Dedifferentiated amniotic fluid mesenchymal stem cell (primary cell): ENCODE measurements around the gene C22orf39.

Experiments
- DNase-seq: peaks from one replicate; pipeline ENCODE4 v3.0.0-alpha.2; 2016; ENCODE audit errors: extremely low spot score

The C22orf39 gene

DNA sequence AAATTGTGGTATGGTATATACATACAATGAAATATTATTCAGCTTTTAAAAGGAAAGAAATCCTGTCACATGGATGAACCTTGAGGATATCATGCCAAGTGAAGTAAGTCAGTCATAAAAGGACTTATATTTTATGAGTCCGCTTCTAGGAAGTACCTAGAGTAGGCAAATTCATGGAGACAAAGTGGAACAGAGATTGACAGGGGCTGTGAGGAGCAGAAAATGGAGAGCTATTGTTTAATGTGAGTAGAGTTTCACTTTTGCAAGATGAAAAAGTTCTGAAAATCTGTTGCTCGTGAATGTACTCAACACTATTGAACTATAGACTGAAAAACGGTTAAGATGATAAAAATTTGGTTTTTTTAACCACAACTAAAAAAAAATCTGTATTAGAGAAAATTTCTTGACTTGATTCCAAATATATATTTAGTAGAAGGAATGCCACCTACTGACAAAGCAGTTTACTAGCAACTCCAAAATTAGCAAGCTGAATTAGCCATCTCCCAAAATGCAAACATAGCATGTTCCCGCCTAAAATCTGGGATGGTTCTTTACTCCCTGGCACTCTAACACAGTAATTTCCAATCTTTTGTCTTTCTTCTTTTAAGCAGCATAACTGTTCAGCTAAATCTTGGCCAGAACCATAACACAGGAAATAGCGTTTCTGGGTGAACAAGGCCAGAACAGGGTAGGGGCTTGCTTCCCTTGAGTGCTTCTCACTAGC is 30.0 kb upstream of the C22orf39 start:
- no peak for DNase-seq

DNA sequence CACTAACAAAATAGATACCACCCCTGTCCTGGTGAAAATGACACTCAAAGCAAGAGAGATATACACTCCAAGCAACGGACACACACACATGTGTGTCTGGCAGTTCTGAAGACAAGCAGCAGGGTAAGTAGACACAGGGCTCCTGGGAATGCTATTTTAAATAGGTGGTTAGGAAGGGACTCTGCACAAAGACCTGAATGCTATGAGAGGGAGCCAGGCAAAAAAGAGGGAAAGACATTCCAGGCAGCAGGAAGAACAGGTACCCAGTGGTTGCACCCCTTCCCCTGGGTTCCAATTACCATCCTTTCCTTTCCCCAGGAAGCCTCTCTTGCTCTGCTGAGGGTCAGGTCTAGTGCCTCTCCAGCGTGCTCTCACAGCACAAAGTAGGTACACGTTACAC is 28.5 kb upstream of the C22orf39 start:
- DNase-seq, result no peak

DNA sequence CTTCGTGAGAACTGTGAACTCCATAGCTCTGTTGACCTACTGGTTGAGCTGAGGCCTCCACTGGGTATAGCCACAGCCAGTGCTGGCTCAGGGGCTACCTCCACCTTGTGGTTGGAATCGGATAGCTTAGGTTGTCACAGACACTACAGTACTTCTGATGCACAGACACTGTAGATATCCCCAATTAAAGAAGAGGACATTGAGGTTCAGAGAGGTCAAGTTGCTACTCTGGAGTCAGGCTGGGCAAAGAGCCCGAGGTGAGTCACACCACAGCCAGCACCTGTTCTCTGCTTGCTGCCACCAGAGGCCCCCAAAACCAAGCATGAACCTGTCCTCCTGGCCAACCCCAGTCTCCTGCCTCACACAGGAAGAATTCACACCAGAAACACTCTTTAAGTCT is 26.1 kb upstream of the C22orf39 start:
- no peak for DNase-seq

DNA sequence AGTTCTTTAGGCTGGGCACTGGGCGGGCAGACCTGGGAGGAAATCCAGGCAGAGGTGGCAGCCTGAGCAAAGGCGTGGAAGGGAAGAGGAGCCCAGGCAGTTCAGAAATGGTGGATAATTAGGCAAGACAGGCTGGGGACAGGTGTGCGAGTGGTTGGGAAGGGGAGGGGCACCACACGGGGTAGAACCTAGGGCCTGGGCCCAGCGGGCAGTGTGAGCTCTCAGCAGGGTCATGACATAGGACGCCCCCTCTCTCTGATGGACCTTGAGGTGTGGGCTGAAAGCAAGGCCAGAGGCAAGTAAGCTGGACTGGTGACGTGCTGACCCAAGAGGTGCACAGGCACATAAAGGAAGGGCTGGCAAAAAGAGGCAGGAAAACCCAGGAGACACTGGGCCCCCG is 24.7 kb upstream of the C22orf39 start:
- no peak for DNase-seq

DNA sequence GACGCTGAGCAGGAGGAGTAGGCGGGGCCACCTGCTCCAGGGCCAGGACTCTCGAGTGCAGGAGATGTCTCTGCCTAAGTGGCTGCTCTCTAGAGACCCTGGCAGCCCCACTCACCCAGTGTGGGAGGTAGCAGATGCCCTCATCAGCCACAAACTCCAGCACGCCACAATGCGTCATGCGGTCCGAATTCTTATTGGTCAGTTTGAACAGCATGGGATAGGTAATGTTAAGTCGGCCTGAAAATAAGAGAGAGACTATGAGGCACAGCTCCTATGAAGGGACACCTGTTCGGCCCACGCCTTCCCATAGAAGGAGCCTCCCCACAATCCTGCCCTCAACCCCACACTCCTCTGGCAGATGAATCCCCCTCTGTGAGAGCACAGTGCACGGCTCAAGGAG is 24.1 kb upstream of the C22orf39 start:
- no peak for DNase-seq

DNA sequence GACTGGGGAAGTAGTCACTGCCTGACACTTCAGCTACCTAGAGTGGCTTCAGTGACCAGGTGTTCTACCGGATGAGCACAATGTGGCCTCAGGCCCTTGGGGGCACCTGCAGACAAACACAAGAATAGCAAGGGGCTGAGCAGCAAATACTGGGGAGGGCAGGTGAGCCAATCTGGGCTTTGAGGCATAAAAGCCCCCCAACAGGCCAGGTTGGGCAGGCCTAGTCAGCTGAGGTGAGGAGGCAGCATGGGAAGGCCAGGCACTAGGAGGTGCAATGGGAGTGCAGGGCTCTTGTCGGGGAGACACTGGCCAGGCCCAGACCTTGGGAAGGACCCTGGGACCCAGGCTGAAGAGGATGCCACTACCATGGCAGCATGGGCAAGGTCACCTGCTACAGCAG is 22.5 kb upstream of the C22orf39 start:
- no peak for DNase-seq

DNA sequence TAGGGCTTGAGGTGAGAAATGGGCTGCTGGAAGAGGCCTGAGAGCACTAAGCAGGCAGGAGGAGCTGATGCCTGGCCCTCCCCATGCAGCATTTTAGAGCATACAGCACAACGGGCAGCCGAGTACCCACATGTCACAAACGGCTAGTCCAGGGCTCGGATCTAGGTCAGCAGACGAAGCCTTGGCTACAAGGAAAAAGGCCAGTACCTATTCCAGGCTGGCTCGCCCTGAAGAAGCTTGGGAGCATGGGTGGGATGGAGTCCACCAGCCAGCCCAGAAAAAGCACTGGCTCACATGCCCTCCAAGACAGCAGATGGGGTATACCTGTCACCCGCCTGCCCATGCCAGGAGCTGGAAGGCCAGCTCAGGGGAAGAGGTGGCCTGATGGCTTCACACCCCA is 21.9 kb upstream of the C22orf39 start:
- DNase-seq, result no peak

DNA sequence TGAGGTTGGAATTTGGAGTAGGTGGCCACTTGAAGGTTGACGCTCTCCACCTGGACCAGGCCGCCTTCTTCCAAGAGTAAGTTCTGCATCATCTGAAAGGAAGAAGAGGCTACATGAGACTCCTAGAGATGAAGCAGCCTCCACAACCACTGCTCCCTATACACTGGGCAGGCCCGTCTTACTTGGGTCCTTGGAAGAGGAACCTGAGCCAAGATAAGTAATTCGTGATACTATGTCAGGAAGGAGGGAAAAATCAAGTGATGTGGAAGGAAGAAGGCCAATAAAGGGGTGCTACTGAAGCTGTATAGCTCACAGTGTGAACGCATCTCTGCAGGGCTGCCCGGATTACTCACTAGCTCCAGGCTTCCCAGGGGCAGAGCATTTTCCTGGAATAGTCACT is 20.4 kb upstream of the C22orf39 start:
- no peak for DNase-seq

DNA sequence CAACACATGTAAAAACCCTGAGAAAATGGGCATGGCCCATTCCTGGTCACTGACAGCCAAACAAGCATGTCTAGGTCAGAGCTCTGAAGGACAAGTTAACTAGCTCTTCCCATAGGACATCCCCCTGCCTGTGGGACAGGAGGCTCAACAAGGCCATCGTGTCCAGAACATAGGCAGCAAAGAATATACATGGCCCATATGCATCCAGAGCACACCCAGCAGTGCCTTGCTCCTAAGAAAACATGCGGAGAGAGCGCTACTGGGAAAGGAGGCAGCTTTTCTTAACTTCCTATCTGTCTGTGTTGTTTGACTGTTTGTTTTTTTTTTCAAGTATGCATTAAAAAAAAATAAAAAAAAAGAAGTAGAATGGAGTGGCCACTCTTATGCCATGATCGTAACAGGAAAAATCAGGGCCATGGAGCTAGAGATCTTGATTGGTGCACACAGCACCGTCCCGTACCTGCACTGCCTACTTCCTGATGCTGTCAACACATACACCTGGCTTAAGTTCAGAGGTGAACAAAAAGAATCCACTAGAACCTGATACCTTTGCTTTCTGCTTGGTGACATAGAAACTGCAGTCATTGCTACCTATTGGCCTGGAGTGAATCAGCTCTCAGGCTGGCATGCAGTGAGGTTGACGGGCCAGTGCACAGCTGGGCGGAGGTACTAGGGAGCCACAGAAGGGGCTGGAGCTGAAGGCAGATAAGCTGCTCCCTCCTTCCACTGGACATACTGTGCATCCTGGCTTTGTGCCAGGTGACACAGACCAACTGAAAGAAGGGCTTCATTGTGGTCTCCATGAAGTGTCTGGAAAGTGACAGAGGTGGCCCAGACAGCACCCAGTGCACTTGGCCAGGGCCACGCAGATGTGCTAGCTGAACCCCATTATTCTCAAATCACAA is 19.6 kb upstream of the C22orf39 start:
- DNase-seq, result no peak

DNA sequence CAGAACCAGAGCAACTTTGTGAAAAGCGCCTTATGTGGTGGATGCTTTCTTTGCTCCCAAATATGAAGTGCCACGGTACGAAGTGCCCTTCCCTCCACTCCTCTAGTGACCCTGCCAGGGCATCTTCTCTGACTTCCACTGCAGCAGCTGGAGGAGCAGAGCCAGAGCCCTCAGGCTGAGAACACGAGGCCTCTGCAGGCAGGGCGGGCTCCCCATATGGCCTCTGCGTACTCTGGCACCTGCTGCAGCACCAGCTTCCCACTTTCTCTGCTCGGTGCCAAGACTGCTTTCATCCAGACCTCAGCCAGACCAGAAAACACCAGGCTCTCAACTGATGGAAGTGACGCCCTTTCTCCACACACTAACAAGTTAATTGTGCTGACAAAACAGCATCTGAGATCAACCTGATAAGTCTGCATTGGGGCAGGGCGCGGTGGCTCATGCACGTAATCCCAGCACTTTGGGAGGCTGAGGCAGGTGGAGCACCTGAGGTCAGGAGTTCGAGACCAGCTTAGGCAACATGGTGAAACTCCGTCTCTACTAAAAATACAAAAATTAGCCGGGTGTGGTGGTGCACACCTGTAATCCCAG is 18.7 kb upstream of the C22orf39 start:
- DNase-seq, result no peak

DNA sequence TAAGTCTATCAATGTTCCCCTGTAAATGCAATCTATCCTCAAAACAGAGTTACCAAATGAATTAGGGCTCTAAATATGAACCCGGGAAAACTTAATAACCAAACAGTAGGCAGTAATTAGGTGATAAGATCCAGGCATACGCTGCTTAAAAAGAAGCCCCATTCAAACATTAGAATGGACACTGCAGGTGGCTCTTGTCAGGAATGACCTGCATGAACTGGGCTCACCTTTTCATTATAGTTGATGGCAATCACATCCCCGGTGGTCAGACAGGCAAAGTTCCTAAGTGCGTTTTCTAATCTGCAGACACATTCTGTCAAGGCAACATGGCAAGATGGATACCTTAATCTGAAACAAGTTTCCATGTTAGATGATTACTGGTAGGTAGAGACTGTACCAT is 17.5 kb upstream of the C22orf39 start:
- DNase-seq, result no peak

DNA sequence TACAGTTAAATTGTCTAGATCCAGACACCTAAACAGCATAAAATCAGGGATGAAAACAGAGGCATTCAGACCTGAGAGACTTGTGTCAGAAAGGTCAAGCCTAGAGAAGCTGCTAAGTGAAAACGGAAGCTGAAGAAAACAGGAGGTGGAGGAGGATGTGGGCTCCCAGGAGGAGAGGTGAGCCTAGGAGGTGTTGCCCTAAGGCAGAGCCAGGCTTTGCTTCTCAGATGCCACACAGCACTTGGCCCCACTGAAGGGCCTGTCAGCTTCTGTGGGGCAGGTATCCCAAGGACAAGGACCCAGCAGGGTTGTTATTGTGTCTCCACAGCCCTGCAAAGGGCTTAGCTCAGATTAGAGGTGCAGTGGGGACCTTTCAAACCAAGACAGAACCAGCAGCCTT is 17.0 kb upstream of the C22orf39 start:
- DNase-seq, result no peak

DNA sequence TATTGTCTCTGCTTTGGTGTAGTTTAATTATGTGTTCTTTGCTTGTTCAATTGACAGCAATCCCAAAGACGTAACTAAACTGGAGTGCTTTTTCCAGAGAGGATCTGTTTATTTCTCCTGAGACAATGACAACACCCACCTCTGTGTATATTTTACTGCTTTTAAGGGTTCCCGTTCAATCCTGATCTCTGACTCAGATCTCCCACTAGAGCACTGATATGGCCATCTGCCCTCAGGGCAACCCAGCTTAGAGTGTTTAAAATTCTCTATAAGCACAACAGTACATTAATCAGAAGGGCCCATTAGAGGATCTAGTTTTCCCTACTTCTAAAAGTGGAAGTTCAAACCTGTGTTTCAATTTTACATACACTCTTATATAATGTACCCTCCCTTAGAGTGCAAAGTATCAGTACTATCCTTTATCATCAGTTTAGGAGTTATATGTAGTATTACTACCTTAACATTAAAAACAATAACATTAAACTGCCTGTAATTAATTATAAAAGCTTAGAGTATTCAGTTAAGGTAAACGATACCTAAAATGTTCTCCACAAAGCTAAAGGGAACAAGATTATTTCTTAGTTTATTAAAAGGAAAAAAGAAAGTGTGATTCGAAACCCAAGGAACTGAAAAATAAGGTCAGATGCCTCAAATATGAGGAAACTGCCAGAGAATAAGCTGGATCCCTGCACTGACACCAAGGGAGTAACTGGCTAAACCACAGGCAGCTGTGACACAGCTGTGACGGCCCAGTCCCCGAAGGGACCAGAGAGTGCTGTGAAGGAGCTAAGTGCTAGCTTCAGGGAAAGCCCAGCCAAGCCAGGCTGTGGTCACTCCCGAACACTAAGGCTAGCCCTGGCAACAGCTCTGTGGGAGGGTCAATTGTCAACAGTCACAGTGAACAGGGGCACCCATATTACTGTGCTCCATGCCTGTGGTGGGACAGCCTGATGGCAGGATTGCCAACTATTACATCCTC is 16.3 kb upstream of the C22orf39 start:
- peak; percentile 71 for DNase-seq

DNA sequence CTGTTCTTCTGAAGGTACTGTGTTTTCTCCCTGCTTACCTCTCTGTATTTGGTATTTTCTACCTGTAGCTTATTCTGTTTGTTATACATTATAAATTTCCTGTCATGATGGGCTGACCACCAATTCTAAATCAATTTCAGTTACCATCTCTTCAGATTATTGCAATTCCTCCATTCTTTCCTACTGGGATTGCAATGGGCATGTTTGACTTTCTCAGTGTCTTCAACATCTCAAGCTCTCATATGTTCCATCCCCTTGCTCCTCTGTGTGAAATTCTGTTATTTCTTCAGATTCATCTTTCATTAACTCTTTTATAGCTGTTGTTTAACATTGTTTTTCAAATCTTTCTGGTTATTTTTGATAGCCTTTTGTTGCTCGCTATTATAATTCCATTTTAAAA is 15.5 kb upstream of the C22orf39 start:
- DNase-seq, result no peak

DNA sequence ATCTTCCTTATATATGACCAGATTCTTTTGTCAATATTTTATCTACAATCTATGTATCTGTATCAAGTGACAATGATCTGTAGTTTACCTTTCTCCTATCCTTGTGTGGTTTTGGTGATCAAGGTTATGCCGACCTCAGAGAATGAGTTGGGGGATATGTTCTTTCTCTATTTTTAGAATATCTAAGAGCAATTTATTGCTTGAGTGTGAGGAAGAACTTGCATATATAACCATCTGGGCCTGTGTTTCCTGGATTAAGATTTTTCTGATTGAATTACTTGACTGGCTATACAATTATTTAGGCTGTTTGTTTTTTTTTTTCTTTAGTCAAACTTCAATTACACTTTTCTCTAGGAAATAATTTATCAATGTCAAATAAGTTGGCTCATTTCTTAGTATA is 14.0 kb upstream of the C22orf39 start:
- DNase-seq, result no peak

DNA sequence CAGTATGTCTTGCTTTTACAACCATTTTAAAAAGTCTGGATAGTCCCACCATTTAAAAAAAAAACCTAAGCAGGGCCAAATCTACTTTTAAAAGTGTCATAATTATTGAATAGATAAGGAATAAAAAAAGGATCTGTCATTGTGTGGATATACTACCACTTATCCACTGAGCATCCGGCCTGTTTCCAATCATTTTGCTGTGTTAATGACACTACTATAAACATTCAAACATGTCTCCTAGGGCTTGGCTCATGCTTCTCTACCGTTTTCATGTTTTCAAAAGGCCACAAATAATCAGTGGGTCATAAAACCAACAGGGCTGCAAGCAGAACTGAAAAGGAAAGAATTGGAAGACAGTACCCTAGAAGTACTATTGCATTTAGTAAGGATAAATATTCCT is 12.5 kb upstream of the C22orf39 start:
- DNase-seq, result no peak

DNA sequence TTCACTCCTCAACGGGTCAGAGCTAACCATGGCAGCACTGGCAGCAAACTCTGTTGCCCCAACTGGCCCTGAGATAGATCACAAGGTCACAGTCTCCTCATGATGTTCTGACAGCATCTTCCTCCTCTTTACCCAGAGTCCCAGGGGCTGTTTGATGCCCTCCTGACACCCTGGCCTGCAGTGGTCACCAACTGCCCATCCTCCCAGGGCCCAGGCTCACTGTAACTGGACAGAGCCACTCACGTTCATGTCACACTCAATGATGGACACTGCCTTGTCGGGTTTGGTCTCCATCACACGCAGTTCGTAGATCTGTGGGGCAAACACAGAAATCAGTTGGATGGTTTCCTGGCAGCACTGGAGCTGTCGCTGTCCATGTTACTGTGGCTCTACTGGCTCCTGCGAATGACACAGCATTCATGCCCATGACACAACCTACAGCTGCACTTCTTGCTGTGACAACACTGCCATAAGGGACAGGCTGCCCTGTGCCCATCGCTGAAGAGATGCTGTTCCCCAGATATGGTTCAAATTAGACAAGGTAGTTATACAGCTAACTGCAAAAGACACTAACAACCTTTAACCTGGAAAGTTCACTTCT is 10.4 kb upstream of the C22orf39 start:
- DNase-seq, result no peak

DNA sequence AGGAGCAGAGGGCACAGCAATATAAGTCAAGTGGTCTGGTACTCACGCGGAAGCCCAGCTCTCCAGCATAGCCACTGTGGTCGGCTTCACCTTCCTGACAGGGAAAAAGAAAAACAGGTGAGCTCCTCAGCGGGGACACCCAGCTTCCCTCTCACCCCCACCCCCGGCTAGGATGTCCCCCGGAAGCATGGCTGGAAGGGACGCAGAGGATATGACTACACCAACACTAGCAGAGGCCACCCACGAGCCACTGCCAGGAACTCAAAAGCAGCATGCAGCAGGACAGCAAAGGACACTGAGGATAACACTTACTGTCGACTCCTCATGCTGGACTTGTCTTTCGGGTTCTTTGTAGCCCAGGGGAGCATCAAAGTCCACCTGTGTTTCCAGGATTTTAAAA is 9.0 kb upstream of the C22orf39 start:
- no peak for DNase-seq

DNA sequence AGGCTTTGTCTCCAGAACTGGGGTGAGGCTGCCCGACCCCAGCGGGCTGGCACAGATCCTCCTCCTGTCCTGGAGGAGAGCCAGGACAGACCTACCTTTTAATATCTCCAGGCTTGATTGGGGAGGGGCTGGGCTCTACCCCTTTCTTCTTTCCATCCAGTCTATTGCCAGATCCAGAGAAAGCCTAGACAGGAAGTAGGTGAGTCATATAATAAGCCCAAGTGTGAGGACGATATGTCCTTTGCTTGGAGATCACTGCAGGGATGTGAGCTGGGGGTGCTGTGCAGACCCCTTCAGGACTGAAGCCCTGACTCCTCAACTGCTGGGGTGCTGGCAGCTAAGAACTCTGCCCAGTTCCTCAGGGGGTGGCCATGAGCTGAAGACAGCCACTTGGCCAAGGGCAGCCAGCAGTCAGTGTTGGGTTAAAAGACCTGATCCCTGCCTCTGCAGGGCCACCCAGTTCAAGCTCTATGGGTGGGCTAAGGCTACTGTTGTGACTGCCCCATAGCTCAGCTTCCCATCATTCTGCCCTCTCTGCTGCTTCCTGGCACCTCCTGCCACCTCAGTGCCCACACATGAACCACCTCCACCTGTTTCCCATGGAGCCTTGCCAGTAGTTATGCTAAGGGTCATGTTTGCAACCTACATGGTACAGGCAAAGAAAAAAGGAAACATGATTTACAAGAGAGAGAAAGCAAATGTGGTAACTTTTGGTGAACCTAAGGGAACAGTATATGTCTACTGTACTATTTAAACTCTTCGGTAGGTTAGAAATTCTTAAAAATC is 8.3 kb upstream of the C22orf39 start:
- DNase-seq, result no peak

DNA sequence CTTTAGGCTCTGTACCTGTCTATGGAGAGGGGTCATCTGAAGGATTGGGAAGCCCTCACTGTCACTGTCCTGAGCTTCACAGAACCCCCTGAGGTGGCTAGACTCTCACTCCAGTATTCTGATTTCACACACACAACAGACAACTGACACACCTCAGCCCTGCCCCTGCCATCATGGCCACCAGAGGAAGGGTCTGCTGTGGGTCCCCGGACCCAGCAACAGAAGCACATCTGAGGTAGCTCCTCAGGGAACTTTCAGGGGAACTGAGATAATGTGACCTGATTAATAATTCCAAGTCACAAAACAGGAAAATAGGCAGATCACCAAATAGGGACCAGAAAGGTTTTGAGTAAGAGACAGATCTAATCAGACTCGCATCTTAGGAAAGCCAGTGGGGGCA is 7.5 kb upstream of the C22orf39 start:
- DNase-seq, result no peak

DNA sequence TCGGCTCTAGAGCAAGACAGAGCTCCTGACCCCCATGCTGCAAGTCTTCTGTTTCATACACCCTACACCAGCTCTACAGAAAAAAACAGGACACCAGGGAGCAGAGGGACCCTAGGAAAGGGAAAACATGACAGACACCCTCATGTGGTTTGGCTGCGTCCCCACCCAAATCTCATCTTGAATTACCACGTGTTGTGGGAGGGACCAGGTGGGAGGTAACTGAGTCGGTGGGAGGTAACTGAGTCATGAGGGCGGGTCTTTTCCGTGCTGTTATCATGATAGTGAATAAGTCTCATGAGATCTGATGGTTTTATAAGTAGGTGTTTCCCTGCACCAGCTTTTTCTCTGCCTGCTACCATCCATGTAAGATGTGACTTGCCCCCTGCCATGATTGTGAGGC is 6.6 kb upstream of the C22orf39 start:
- no peak for DNase-seq
